Endothelial cell (in vitro differentiated cells): ENCODE measurements around the gene AADACL4. TPM values are rescaled to one million over a fixed set of nuclear protein-coding genes. Genes with fewer than 3 reads are reported as not detected.

Source experiments
- DNase-seq: peaks from one replicate; pipeline ENCODE4 v3.0.0; 2021; ENCODE audit warnings: low spot score
- H3K27ac Mint-ChIP-seq: one replicate; pipeline ENCODE4 v1.8.0; 2021; ENCODE audit warnings: mixed read lengths, inconsistent platforms; ENCODE audit not compliant: unreplicated experiment
- H3K27me3 Mint-ChIP-seq: one replicate; pipeline ENCODE4 v1.8.0; 2021; ENCODE audit warnings: mild to moderate bottlenecking, moderate library complexity, mixed read lengths, inconsistent platforms; ENCODE audit not compliant: unreplicated experiment
- H3K36me3 Mint-ChIP-seq: one replicate; pipeline ENCODE4 v1.8.0; 2021; ENCODE audit warnings: mild to moderate bottlenecking, low read depth, mixed read lengths, inconsistent platforms; ENCODE audit not compliant: unreplicated experiment
- H3K4me1 Mint-ChIP-seq: one replicate; pipeline ENCODE4 v1.8.0; 2021; ENCODE audit warnings: mild to moderate bottlenecking, mixed read lengths, inconsistent platforms; ENCODE audit not compliant: unreplicated experiment
- H3K4me3 Mint-ChIP-seq: one replicate; pipeline ENCODE4 v1.8.0; 2021; ENCODE audit warnings: mild to moderate bottlenecking, mixed read lengths, inconsistent platforms; ENCODE audit not compliant: unreplicated experiment
- H3K9me3 Mint-ChIP-seq: one replicate; pipeline ENCODE4 v1.8.0; 2021; ENCODE audit warnings: mixed read lengths, inconsistent platforms; ENCODE audit not compliant: unreplicated experiment
- total RNA-seq: library from RNA; stranded (reverse); fragmentation: NEBNext Ultra II Directional; extraction: Animal tissue kit (Norgen Biotek cat#: 25700); gene quantifications from one replicate; pipeline ENCODE4 v1.2.1, GENCODE V29; 2021; ENCODE audit not compliant: unreplicated experiment
- TF ChIP-seq, protein P1 (sequence below): fragments of 200-600 bp; sonication (generic); IDR thresholded peaks from one replicate; pipeline ENCODE4 v1.5.0; 2021; ENCODE audit warnings: antibody characterized with exemption; ENCODE audit not compliant: unreplicated experiment

Gene AADACL4
- total RNA-seq, 1 donor from 2014 or later = not detected

GRCh38 chr1:12621346-12622335, 22.2 kb upstream of the AADACL4 start:
- Mint-ChIP-seq H3K4me3 (no peak overlapping the region), H3K27me3 (peaks cover 12% of the 10 kb centered on the region), H3K9me3 (no peaks in the 10 kb centered on the region), H3K36me3 (no peaks in the 10 kb centered on the region), H3K4me1 (peaks cover 14% of the 10 kb centered on the region), H3K27ac (no peak overlapping the region)
- no peak for DNase-seq
- TF ChIP-seq, protein P1, sequence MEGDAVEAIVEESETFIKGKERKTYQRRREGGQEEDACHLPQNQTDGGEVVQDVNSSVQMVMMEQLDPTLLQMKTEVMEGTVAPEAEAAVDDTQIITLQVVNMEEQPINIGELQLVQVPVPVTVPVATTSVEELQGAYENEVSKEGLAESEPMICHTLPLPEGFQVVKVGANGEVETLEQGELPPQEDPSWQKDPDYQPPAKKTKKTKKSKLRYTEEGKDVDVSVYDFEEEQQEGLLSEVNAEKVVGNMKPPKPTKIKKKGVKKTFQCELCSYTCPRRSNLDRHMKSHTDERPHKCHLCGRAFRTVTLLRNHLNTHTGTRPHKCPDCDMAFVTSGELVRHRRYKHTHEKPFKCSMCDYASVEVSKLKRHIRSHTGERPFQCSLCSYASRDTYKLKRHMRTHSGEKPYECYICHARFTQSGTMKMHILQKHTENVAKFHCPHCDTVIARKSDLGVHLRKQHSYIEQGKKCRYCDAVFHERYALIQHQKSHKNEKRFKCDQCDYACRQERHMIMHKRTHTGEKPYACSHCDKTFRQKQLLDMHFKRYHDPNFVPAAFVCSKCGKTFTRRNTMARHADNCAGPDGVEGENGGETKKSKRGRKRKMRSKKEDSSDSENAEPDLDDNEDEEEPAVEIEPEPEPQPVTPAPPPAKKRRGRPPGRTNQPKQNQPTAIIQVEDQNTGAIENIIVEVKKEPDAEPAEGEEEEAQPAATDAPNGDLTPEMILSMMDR = no peak

- no peak overlapping the region for H3K4me3 Mint-ChIP-seq
- no peak overlapping the region for H3K27ac Mint-ChIP-seq
- H3K4me1 Mint-ChIP-seq = peaks cover 22% of the 10 kb centered on the region
- peaks cover 10% of the 10 kb centered on the region for H3K27me3 Mint-ChIP-seq
- no peak for DNase-seq
- TF ChIP-seq, protein P1 = no peak
- no peaks in the 10 kb centered on the region for H3K9me3 Mint-ChIP-seq
- no peaks in the 10 kb centered on the region for H3K36me3 Mint-ChIP-seq
Measured at GRCh38 chr1:12622506-12622905, 21.4 kb upstream of the AADACL4 start.

DNA sequence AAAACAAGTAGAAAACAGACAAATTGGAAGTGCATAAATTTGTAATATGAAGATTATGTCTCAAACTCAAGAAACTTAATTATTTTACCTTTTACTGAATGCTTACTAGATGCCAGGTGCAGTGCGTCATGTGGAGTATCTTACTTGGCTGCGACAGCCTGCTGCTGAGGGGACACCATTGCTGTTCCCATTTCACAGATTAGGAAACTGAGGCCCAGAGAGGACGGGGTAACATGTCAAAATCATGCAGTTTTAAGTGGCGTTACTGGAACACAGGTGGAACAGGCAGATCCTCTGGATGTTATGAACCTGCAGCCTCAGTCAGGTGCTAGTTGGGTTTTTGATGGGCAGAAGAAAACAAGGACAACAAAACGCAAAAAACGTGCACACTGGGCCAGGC, 18.6 kb upstream of the AADACL4 start:
- no peak overlapping the region for H3K27ac Mint-ChIP-seq
- H3K4me3 Mint-ChIP-seq = no peak overlapping the region
- DNase-seq = no peak
- TF ChIP-seq, protein P1 = no peak
- H3K4me1 Mint-ChIP-seq = peaks cover 9% of the 10 kb centered on the region
- H3K27me3 Mint-ChIP-seq = peaks cover 9% of the 10 kb centered on the region
- H3K9me3 Mint-ChIP-seq = no peaks in the 10 kb centered on the region
- H3K36me3 Mint-ChIP-seq = no peaks in the 10 kb centered on the region

DNA sequence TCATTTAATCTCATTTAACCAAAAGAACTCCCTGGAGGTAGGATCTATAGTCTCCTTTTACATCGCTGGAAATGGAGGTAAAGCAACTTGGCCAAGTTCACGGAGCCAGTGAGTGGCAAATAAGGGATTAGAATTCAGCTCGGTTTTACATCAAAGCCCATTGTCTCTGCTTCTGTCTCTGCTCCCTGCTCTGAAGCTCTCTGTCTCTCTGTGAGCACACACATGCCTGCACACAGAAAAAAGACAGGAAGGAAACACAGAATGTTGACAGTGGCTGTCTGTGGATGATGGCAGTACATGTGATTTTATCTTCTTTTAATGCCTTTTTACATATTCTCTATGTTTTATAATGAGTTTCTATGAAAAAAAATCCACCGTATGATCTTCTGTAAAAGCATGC, 17.0 kb upstream of the AADACL4 start:
- no peak for DNase-seq
- H3K4me1 Mint-ChIP-seq = peaks cover 9% of the 10 kb centered on the region
- no peak overlapping the region for H3K27ac Mint-ChIP-seq
- no peaks in the 10 kb centered on the region for H3K9me3 Mint-ChIP-seq
- no peaks in the 10 kb centered on the region for H3K36me3 Mint-ChIP-seq
- H3K4me3 Mint-ChIP-seq = no peak overlapping the region
- H3K27me3 Mint-ChIP-seq = peaks cover 9% of the 10 kb centered on the region
- TF ChIP-seq, protein P1 = no peak

DNA sequence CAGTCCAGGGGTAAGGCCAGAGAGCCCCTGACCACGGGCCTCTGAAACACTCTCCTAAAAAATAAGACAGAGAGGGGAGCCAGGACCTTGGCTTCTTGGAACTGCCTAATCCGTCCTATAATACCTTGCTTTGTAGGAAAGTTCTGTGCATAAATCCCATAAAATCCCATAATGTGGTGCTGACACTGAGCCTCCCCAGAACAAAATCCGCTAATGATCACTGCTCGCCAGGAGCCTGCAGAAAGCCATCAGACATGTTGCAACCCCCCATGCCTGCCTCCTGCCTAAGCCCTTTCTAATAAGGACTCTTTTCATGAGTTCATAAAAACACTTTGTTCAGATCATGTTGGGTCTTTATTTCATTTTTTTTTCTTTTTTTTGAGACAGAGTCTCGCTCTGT, 16.6 kb upstream of the AADACL4 start:
- Mint-ChIP-seq H3K27me3 (peaks cover 6% of the 10 kb centered on the region), H3K4me1 (peaks cover 9% of the 10 kb centered on the region)

More for the DNA sequence above, 16.6 kb upstream of the AADACL4 start:
- Mint-ChIP-seq H3K36me3 (no peaks in the 10 kb centered on the region), H3K9me3 (no peaks in the 10 kb centered on the region), H3K27ac (no peak overlapping the region), H3K4me3 (no peak overlapping the region)
- no peak for DNase-seq
- TF ChIP-seq, protein P1 = no peak
